Stimulated activated CD4-positive, alpha-beta T cell treated with anti-CD3 and anti-CD28 coated beads, Interleukin-2, amount 100 ng/mL, for 48 hours (primary cell): Measurements from ENCODE around the gene QRICH2.
"Not testable (repeated sequence)": the region's sequence is repeated elsewhere in the genome, so short reads cannot be mapped to it uniquely, and the experiment has no call there.

ENCODE experiments used
- DNase-seq, 2 donors: peaks; one replicate each; pipeline ENCODE4 v3.0.0-alpha.2; 2020

The QRICH2 gene

DNA sequence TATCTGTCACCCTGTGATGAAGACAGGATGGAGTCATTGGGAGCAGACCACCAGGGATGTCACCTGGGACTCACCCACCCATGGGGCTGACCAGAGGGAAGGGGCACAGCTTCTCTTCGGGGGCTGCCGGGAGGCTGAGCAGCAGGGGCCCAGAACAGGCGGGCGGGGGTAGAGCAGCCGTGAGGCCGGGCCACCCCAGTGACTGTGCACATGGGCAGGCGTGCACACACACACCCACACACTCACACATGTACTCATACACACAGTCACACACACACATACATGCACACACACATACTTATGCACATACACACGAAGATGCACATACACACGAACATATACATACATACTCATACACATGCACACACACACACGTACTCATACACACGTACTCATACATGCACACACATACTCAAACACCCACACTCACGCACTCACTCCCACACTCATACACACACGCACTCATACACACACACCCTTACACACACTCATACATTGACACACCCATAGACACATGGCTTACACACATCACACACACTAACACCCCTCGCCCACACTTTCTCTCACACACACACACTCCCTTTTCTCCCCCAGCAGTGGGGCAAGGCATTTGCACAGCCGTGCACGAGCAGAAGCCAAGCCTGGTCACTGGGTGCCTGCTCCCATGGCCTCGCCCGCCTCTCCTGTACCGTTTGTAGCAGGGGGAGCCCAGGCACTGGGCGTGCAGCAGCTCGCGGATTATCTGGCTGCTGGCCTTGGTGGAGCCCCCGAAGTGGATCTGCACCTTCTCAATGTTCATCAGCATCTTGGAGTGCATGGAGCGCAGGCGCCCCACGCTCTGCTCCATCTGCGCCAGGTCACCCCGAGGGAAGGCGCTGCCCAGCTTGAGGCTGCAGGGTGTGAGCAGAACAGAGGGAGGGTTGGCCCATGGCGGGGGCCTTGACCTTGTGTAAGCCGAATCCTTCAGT, 30.5 kb downstream of the QRICH2 start:
- DNase-seq, result no peak

GRCh38 chr17:76276461-76277299, 31.4 kb downstream of the QRICH2 start:
- DNase-seq, result no peak

DNA sequence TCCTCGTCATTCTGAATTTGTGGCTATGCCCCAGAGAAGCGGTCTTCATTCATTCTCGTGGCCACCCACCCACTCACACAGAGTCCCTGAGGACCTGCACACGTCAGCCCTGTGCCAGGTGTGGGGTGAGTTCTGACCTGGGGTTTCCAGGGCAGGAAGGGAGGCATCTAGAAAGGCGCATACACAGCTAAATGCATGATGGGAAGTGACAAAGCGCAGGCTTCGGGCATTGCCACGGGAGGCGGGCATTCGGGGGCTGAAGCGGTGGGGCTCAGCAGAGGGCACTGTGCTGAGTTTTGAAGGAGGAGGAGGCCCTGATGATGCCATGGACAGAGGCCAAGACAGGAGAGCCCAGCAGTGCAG, 32.0 kb downstream of the QRICH2 start:
- DNase-seq, result no peak

GRCh38 chr17:76275382-76276068, 32.6 kb downstream of the QRICH2 start:
- no peak for DNase-seq

DNA sequence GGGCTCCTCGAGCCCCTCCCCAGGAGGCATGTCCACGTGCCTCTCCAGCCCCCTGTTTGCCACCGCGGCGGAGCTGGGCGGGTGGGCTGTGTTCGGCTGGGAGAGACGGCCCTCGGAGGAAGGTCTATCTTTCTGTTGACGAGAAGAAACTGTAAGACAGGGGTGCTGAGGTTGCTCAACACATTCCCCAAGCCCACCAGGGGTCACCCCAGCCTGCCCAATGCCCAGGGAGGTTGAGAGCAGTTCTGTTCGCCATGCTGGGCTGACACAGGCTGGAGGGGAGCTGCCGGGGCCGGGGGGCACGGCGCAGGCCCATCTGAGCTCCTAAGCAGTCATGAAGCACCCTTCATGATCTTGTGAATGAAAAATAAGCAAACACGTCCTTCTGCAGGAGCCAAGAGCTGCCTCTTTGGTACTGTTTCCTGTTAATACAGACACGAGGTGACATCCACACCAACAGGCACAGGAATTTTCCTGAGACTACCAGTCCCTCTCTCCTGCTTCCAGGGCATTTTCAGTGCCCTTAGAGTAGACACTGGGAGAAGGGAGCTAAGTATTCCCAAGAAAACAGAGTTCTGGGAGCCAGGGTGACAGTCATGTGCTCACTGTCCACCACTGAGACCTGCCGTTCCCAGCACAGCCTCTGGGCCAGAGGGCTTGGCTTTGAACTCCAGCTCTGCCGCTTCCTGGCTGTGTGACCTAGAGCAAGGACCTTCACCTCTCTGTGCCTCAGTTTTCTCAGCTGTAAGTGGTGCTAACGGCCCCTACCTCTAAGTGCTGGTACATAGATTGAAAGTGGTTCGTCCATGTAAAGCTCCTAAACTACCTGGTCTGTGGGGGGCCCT, 33.7 kb downstream of the QRICH2 start:
- no peak for DNase-seq

DNA sequence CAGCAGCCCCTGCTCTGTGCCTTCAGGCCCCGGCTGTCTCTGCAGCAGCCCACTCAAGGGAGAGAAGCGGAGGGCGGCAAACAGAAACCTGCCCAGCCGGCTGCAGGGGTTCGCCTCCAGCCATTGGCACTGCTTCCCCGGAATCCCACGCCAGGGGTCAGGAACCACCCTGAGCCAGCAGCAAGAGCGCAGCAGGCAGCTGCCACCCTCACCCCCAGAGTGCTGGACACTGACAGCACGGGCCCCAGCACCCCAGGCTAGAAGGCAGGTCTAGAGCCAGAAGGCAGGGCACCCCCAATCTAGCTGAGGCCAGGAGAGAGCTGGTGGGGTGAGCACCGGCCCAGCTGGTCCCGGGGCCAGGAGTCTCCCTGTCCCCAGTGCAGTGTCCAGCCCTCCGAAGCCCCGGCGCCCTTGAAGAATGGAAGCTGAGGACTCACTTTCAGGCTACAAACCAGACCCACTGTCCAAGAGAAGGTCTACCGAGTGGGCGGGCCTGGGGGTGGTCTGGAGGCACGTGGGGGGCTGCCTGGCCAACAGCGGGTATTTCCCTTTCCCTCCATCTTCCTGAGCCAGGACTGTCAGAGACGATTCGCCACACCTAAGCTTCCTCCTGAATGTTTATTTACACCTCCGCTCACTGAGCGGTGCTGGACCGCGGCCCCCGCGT, 34.5 kb downstream of the QRICH2 start:
- no peak for DNase-seq

- DNase-seq, result peak; percentile 59 to 64
Observed at GRCh38 chr17:76272541-76273444, 35.3 kb downstream of the QRICH2 start.

DNA sequence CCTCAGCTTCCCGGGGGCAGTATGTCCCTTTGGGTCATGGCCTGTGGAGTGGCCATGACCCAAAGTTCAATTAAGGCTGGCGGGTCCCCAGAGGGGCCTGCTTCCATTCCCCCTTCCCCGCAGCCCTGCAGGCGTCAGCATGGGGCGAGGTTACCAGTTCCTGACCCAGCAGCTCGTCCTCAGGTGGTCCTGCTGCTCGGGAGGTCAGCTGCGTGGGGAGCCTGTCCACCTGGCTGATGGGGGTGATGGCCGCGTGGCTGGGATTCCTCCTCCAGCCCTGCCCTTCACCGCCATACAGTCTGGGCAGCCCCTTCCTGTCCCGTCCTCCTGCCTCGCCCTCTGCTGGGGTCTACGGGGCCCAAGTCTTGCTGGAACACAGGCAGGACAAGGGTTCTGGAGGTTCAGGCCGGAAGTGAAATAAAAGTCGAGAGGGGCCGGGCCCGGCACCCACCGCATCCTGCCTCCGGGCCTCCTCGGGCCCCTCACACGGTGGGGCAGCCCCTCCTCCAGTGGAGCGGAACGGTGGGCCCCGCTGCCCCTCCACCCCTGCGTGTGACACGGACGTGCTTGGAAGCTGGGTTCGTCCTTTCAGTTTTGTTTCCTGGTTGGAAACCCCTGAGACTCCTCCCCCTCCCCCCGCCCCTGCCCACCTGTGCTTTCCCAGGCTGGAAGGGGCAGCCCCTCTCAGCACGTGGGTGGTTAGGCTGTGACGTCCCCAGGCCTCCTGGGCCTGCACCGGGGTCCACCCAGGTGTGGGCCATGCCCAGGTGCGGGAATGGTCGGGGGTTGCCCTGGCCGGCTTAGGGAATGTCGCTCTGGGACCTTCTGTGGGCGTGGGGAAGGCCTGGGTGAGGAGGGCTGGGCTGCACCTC, 36.2 kb downstream of the QRICH2 start:
- peak; percentile 75 to 77 for DNase-seq

DNA sequence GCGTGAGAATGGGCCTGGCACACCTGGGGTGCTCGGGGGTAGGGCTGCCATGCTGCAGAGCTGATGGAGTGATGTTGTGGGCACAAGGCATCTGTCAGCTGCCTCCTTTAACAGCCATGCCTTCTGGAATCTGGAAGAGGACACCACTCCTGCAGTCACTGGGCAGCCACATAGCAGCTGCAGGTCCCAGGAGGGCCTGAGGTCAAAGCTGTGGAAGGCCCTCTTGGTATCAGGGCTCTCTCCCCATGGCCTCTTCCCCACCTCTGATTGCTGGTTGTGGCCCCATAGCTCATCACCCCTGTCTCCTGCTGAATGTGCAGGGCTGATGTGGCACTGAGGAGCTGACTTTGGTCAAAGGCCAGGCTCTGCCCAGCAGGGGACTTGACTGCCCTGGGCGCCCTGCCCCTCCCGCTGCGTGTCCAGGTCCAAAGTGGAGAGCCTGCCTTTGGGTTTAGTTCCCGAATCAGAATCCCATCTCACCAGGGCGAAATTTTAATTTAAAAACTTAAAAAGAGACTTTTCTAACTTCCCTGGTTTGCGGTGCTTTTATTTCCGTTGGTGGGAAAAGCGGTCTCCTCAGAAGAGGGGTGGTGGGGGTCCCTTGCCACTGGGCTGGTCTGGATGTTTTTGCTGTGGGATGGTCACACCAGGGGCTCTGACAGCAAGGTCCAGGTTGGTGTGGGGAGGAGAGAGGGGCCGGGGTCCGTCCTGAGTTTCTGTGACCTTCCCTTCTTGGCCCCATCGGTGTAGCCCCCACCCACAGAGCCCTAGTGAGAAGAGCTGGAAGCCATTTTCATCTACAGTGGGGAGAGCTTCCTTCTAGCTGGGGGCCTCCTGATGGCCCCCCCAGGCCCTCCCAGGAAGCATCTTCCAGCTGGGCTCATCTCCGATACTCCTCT, 37.1 kb downstream of the QRICH2 start:
- DNase-seq, result no peak

DNA sequence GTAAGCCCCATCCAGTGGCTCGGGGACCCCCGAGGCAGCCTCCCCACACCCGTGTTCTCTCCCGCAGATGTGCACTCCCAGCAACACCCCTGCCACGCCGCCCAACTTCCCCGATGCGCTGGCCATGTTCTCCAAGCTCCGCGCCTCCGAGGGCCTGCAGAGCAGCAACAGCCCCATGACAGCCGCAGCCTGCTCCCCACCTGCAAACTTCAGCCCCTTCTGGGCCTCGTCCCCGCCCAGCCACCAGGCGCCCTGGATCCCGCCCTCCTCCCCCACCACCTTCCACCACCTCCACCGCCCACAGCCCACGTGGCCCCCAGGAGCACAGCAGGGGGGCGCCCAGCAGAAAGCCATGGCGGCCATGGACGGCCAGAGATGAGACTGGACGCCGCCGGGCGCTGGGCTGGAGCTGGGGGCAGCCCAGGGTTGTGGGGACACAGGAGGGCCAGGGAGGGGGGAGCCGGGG, 37.9 kb downstream of the QRICH2 start:
- DNase-seq, result no peak

- no peak for DNase-seq
Observed at GRCh38 chr17:76268991-76269981, 38.8 kb downstream of the QRICH2 start.

- DNase-seq, result peak; percentile 65 to 69
Observed at GRCh38 chr17:76268015-76268749, 39.9 kb downstream of the QRICH2 start.

DNA sequence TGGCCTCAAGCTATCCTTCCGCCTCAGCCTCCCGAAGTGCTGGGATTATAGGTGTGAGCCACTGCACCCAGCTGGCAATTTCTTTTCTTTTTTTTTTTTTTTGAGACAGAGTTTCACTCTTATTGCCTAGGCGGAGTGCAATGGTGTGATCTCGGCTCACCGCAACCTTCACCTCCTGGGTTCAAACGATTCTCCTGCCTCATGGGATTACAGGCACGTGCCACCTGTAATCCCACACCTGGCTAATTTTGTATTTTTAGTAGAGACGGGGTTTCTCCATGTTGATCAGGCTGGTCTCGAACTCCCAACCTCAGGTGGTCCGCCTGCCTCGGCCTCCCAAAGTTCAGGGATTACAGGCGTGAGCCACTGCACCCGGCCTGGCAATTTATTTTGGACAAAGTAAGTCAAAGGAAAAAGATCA, 40.5 kb downstream of the QRICH2 start:
- DNase-seq, result not testable (repeated sequence)

- DNase-seq, result no peak
Observed at GRCh38 chr17:76267051-76267576, 41.0 kb downstream of the QRICH2 start.

DNA sequence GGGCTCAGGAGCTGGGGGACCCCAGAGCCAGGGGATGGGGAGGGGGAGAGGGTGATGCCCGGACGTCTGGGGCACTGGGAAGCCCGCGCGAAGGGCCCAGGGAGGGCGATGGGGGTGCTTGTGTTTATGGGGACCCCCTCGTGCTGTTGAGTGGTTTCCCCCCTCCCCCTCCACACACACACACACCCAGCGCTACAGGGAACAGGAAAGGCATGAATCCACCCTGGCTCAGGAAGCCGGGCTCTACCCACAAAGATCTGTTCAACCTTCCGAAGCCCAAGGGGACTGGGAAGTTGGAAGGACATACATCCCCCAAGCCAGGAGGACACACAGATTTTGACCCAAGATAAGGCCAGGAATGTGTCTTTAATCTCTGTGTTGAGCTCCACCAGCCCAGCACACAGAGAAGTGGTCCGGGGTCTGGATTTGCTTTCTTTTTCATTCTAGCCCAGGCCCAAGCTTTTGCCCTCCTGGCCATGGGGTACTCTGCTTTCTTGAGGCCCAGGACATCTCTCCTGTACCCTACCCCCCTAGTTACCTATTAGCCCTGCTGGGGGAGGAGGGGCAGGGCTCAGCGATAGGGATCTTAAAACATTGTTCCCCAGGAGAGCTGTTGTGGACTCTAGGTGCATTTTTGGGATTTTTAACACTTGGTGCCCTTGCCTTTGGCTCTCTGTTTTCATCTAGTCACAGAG, 41.7 kb downstream of the QRICH2 start:
- DNase-seq, result no peak
